OCI-M1 (cell line): ENCODE data around the gene DENND4B.
A peak's percentile ranks its signal among the peaks of the same experiment; 100 is the strongest.

ENCODE experiments used
- DNase-seq: peaks from one replicate; lab custom pipeline; 2025; lab: John Stamatoyannopoulos, UW

The DENND4B gene

DNA sequence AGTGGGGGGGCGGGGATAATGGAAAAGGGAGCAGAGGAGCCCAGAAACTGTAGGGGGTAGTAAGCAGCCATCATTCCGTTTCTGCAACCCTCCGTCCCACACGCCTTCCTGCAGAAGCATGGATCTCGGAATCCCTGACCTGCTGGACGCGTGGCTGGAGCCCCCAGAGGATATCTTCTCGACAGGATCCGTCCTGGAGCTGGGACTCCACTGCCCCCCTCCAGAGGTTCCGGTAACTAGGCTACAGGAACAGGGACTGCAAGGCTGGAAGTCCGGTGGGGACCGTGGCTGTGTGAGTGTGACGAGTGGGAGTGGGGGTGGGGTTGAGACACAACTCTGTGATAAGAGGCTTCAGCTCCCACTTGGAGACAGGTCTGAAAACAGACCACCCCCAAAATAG lies 21.9 kb upstream of the DENND4B start:
- DNase-seq = peak; percentile 35

DNA sequence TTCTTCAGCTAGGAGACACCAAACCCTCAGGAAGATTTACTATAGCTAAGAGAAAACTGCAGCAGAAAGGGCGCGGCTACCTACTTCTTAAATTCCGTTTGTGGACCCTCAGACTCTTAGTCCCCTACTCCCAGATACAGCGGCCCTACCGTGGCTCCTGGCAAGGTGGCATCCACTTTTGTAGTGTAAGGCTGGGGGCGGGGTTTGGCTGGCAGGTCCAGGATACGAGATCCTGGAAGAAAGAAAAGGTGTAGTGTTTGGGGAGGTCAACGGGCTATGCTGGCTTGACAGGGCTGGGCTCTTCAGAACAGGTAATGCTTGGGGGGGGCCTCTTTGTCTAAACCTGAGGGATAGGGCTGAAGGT lies 21.5 kb upstream of the DENND4B start:
- DNase-seq = no peak

DNA sequence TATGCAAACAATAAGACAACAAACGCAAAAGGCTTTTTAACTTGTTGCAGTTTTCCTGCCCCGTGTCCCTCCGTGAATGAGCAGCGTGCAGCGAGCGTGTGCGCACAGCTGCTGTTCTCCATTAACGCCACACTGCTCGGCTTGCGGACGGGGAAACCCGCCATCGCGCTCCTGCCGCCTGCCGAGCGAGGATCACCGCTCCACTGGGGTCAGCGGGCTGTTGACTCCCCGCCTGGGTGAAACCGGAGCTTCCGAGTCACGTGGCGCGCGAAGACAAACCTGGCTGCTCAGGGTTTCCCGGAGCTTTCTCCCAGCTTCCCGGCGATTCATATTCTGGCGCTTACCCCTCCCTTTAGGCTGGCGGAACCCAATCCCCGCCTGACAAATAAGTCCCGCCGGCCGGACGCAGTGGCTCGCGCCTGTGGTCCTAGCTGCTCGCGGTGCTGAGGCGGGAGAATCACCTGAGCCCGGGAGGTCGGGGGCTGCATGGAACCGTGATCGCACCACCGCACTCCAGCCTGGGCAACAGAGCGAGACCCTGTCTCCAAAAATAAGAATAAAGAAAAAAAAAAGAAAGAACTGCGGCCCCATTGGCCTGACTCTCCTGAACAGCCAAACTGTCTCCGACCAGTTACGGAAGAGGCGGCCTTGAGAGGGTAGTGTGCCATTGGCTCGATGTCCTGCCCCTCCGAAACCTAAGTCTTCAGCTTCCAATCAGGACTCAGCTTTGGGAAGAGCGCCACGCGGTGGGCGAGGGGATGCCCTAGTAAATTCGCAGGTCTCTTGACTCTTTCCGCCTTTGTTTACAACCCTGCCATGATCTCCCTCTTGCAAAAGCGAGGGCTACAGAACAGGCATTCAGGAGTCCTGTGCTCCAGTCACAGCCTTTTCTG lies 20.8 kb upstream of the DENND4B start, which contains the start of gene CREB3L4:
Gene CREB3L4, plus strand, starts transcription at position 796 of the 893 bp plus-strand sequence. CDS start 624 bp downstream, outside the sequence.
- peak; percentile 99 for DNase-seq

DNA sequence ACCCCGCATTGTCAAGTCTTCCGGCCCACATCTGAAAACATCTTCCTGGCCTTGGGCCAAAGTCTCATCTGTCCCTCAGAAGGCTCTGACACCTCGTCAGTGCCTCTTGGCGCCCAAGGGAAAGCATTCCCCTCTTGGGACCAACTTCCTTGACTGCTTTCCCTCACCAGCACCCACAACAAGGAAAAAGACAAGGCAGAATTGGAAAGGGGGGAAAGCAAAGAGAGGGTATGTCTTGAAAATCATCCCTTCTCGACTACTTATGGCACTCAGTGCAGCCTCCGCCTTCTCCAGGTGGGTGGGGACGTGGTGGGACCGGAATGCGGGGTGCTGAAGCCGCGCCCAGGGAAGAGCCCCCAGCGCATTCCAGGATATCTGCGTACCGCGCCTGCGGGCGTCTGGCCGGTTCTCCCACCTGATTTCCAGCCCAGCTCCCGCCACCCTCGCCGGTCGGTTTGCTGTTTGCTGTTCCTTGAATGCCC lies 17.4 kb upstream of the DENND4B start:
- DNase-seq = no peak

DNA sequence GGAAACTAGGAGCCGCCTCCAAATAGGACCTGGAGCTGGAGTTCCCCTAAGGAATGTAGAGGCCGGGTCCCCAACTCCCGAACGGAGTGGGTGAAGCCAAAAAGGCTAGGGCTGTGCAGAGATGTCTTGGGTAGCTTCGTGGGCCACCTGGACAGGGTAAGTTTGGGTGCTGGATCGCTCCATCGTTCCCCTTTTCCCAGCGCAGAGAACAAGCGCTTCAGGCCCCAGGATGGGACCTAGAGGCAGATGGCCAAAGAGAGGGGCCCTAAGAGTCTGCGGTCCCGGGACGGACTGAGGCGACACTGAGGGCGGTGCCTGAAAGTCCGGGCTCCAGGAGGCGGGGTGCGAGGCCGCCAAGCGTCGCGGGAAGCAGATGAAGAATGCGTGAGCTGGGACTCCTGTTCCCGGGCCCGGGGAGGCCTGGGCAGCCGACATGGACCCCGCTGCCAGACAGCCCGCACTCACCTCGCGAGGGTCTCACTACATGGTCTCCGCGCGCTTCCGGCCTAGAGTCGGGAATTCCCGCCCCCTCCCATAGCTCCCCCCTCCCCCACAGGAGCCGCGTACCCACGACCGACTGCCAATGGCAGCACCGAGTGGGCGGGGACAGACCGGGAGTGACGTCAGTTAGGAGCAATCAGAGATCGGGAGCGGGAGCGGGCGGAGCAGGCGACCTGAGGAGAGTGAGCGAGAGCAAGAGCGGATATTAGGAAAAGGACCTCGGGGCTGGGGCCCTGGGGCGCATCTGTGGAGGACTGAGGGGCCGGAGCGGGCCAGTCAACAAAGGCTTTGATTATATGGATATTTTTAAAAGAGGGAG lies 16.7 kb upstream of the DENND4B start, which contains the start of gene SLC39A1:
Gene SLC39A1, minus strand, starts transcription at position 508 of the 820 bp plus-strand sequence. CDS start 822 bp downstream, outside the sequence.
- peak; percentile 99 for DNase-seq

DNA sequence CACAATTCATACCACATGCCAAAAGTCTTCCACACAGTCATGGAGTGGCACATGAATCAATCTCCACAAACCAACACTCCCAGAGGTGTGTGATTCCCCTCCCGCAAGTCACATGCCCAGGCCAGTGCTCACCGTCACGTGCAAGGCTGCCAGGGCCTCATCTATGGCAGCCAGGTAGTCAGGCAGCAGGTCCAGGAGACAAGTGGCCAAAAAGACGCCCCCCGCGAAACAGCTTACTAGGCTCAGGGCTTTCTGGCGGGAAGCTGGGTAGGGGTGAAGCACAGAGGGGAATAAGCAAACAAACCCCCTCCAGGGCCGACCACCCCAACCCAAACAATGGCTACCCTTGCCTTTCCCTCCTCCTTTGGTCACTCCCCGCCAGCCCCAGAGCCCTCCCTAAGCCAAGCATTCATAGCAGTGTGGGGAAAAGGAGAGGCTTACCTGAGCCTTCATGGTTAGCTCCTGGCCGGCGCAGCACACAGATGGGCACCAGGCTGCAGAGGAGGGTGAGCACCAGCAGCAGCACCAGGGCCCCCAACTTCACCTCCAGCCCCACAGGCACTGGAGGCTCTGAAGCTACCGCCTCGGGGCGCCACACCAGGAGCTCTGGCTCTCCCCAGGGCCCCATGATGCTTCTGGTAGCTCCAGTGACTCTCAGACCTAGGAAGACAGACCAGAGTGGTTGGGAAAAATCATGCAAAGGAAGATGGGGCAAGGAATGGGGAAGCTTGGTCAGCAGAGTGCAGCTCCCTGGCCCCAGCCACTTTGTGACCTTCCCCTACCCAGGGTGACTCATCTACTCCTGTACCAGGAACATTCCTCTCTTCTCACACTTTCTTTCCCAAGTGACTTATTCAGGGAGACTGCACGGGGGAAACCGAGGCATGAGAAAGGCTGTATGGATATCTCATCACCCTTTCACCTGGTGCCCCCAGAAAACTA lies 15.8 kb upstream of the DENND4B start:
- DNase-seq = peak; percentile 55

DNA sequence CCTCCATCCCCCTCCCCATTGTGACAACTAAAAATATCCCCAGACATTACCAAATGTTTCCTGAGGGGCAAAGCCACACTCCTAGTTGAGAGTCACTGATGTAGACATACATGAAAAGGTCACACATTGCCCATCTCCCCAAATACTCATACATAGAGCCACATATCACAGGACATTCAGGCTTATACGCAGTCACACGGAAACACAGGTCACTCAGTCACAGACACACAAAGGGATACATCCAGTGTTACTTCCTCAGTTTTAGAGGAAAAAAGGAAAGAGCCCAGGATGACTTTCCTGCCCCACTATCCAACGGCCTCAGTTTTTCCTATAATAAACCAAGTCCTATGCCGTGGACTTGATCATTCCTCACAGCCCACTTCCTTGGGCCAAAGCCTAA lies 14.9 kb upstream of the DENND4B start:
- DNase-seq = no peak

DNA sequence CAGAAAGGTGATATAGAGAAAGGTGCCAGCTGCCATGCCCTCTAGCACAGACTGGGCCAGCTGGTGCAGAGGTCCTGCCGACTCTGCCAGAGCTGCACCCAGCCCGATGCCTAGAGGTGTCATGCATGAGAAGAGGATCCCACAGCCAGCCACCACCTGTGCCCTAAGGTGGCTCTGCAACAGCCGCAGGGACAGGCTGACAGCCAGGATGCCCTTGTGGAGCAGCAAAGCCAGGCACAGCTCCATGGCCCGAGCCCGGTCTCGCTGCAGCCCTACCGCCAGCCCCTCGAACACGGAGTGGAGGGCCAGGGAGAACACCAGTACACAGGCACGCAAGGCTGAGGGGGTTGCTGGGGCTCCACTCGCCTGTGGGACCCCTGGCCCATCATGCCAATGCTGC lies 13.7 kb upstream of the DENND4B start:
- no peak for DNase-seq

DNA sequence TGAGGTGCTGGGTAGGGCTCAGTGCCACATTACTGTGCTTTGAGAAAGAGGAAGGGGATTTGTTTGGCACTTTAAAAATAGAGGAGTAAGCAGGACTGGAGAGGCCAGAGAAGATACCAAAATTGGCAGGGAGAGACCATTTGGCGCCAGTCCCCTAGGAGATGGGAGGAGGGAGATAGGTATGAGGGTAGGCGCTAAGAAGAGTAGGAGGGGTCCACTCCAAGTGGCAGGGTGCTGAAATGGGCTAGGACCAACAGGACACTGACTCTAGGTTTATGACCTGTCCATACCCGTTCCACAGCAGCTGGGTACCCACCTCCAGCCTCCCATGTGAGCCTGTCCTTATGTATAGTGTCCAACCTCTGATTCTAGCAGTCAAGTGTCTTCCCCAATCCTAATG lies 12.9 kb upstream of the DENND4B start:
- peak; percentile 42 for DNase-seq

DNA sequence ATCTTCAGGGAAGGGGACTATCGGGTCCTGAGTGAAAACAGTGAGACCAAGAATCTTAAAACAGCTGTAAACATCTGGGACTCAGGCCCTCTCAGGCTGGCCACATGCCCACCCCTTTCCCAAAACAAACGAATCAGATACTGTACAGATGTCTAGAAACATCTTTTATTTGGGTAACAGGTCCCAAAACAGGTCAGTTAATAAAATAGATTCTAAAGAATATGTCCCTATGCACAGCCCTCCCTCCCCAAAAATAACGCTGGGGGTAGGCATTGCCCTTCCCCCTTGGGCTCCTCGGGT lies 12.4 kb upstream of the DENND4B start:
- no peak for DNase-seq

DNA sequence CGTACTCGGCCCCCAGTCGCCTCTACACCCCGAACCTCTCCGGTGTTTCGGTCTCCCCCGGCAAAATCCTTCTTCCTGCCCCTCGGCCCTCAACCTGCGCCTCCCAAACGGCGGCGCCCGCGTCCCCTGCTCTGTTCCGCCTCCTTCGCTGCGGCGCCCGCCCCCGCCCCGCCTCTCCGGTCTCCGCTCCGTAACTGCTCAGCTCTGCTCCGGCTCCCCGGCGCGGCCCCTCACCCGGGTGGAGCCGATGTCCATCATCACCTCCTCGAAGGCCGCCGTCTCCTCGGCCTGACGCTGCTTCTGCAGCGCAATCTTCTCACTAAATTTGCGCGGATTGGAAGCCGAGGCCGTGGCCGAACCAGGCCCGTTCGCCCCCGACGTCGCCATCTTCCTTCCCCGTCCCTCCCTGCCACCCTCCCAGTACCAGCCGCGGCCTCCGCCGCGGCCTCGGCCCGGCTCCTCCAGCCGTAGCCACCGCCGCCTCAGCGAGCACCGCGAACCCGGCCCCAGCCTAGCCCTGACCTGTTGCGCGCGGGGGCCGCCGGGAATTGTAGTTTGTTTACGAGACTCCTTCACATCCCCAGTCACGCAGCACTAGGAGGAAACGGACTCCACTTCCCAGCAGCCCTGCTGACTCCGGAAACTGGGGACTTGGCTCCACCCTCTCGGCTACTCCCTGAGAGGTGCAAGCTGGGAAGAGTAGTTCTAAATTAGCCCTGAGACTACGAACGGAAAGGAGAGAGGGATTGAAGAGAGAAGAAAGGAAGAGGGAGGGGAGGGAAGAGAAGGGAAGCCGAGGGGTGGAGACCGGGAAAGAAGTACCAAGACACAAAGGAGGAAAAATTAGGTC lies 11.8 kb upstream of the DENND4B start, which contains the start of gene CRTC2:
Gene CRTC2, minus strand, starts transcription at position 502 of the 850 bp plus-strand sequence. Its CDS starts 115 bp downstream, at position 387.
- peak; percentile 99 for DNase-seq

DNA sequence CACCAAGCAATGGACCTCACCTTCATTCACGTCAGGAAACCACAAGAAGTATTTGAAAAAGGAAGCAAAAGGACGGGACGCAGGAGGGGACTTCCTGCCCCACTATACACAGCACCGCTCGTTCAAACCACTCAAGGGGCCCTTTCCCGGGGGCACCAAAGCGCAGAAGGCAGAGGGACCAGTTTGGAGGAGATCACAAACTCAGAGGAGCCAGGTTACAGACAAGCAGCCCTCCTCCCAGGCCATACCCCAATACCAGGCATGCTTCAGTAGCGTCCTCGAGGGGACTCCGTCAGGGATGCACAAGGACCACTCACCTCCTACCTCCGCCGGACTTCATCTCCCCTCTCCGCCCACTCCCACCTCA lies 11.2 kb upstream of the DENND4B start:
- peak; percentile 63 for DNase-seq

DNA sequence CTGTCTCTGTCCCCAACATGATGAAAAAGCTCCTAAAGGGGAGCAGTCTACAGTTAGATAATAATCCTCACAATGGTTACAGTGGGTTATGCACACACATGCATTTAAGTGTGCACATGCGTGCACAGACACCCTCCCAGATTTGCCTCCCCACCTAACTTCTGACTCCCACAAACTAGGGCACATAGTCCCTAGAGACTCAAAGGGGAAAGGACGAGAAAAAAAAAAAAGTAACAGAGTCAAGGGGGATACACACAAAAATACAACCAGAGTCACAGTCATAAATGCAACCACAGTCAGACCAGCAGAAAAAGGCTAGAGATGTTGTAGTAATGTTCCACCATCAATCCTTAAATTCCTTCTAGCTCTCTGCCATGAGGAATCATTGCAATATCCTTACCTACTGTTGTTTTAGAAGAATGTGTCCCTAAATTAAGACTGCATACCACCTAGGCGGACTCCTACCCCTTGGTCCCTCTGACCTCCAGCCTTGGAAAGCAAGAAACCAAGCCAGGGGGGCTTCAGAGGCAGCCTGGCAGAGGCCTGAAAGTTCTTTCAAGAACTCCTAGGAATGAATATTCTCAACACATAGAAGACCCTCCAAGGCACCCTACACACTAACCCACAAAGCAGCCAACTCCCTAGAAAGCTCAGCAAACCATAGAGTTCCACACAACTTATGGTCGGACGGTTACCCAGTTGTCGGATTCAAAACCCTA lies 10.6 kb upstream of the DENND4B start:
- DNase-seq = no peak

DNA sequence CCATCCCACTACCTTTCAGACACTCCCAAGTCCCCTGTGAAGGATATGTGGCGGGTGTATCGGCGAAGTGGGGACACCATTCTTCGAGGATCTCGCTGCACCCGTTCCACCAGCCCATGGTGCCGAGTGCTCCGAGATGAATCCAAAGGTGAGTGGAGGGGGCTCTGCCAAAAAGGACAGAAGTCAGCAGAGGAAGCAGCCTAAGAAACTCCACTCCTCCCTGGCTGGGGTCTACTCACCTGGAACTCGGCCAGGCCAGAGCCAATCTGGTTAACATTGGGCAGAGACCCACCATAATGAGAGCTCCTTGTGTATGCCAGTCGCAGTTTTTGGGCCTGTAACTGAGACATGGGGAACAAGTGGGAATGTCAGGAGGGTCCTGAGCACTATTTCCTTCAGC lies 8.3 kb upstream of the DENND4B start:
- DNase-seq = no peak

DNA sequence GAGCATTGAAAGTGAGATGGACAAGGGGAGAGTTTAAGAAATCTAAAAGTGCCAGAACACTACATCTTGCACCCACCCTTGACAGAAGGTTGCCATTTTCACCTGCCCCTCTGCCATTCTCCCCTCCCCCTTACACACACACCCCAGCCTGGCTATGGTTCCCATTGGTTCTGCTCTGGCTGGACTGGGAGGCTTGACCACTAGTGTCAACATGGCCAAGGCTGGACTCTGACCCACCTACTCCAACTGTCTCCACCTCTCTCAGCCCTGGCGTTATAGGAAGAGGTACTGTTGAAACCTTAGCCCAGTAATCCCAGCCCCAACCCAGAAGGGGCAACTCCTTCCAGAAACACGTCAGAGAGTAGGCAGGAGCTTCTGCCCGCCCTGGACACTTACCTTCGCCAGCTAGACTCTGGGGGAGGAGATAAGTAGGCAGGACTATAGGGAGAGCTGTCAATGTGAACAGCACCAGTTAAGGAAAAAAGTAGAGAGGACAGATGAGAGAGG lies 7.4 kb upstream of the DENND4B start:
- no peak for DNase-seq

DNA sequence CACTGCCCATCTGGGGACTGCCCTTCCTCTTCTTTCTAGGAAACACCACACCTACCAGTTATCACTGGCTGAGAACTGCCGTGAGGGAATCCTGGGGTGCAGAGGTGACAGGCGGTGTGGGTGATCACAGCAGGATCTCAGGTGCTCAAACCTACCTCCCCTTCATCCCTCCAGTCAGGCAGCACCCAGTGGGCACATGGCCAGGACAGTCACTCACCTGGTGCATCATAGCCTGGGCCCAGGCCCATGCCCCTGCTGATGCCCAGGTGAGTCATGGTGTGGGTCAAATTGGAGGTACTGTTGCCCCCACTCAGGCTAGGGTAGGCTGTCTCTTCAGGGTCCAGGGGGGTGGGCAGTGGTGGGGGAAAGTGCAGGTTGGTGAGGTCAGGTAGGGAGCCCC lies 5.3 kb upstream of the DENND4B start:
- no peak for DNase-seq

DNA sequence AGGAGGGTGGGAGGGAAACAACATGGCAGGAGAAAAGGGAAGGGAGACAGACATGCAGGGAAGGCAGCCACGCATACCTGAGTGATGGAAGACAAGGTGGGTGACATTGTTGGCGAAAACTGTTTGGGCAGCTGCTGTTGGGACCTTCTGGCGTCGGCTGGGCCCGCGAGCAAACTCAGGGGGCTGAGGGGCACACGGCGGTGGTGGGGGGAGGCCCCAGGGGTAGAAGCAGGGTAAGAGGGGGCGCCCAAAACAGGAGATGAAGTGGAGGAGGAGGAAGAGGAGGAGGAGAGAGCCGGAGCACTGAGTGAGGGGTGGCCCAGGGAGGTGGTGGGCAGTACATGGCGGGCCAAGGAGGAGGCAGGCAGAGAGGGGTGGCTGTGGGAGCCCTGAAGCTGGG lies 4.7 kb upstream of the DENND4B start:
- no peak for DNase-seq

DNA sequence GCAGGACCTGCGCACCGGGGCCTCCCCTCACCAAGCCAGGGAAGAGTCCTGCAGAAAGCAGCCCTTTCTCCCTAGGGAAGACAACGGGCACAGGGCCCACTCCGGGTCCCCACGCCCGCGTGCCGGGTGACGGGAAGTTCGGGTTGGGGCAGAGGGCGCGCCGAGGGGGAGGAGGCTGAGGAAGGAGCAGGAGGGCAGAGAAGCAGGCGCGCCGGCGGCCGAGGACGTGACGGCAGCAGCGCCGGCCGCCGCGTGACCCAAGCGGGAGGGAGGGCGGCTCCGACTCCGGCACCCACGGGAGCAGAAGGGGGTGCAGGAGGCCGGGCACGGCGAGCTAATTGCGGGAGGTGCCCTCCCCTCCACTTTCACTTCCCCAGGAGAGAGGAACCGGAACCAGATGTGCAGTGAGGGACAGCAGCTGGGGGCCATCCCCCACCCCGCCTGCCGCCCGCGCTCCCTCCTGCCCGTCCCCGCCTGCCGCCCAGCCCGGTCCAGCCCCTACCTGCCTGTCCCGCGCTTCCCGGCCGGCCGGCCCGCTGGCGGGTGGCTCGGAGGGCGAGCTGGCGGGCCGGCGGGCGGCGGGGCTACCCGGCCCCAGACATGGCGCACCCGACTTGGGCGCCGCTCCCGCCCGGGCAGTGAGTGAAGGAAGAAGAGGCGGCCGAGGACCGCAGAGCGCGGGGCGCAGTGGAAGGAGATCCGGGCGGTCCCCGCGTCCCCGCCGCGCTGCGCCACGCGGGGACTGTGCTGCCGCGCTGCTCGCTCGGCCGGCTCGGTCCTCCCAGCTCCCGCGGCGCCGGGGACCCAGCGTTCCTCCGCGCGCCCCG lies 510 bp downstream of the DENND4B start:
- peak; percentile 78 for DNase-seq
